ENCODE results near the gene TROAP.

TROAP gene

GRCh38 chr12:49325606-49326005 lies 2.6 kb downstream of the TROAP start:
- in situ Hi-C loops (cut with MboI; ENCODE audit: low sequenced_read_pairs), result no loop called here

GRCh38 chr12:49327368-49327767 lies 4.3 kb downstream of the TROAP start:
- in situ Hi-C loops (cut with MboI; ENCODE audit: low sequenced_read_pairs), result no loop called here

GRCh38 chr12:49327887-49328286 lies 4.8 kb downstream of the TROAP start:
- in situ Hi-C loops (cut with MboI; ENCODE audit: low sequenced_read_pairs), result no loop called here

GRCh38 chr12:49328816-49329215 lies 5.8 kb downstream of the TROAP start:
- in situ Hi-C loops (cut with MboI; ENCODE audit: low sequenced_read_pairs), result no loop called here

GRCh38 chr12:49330032-49330619 lies 7.1 kb downstream of the TROAP start:
- in situ Hi-C loops (cut with MboI; ENCODE audit: low sequenced_read_pairs), result loop anchor here (10.0 kb wide), 1 partner anchor 45 kb away; no protein-coding TSS in a partner anchor

GRCh38 chr12:49330631-49331379 lies 7.8 kb downstream of the TROAP start:
- in situ Hi-C loops (cut with MboI; ENCODE audit: low sequenced_read_pairs), result loop anchor here (10.0 kb wide), 1 partner anchor 46 kb away; no protein-coding TSS in a partner anchor

- in situ Hi-C loops (cut with MboI; ENCODE audit: low sequenced_read_pairs), result loop anchor here (10.0 kb wide), 1 partner anchor 47 kb away; no protein-coding TSS in a partner anchor
These were observed 8.5 kb downstream of the TROAP start for GRCh38 chr12:49331380-49332222.

GRCh38 chr12:49332441-49332861 lies 9.4 kb downstream of the TROAP start:
- in situ Hi-C loops (cut with MboI; ENCODE audit: low sequenced_read_pairs), result loop anchor here (10.0 kb wide), 1 partner anchor 48 kb away; no protein-coding TSS in a partner anchor

- in situ Hi-C loops (cut with MboI; ENCODE audit: low sequenced_read_pairs), result loop anchor here (10.0 kb wide), 1 partner anchor 48 kb away; no protein-coding TSS in a partner anchor
These were observed 9.9 kb downstream of the TROAP start for GRCh38 chr12:49332891-49333371.

- in situ Hi-C loops (cut with MboI; ENCODE audit: low sequenced_read_pairs), result loop anchor here (10.0 kb wide), 1 partner anchor 49 kb away; no protein-coding TSS in a partner anchor
These were observed 10.7 kb downstream of the TROAP start for GRCh38 chr12:49333778-49334177.

- in situ Hi-C loops (cut with MboI; ENCODE audit: low sequenced_read_pairs), result loop anchor here (10.0 kb wide), 1 partner anchor 49 kb away; no protein-coding TSS in a partner anchor
These were observed 11.2 kb downstream of the TROAP start for GRCh38 chr12:49334226-49334625.

- in situ Hi-C loops (cut with MboI; ENCODE audit: low sequenced_read_pairs), result loop anchor here (10.0 kb wide), 1 partner anchor 50 kb away; no protein-coding TSS in a partner anchor
These were observed 11.6 kb downstream of the TROAP start for GRCh38 chr12:49334681-49335080.

- in situ Hi-C loops (cut with MboI; ENCODE audit: low sequenced_read_pairs), result loop anchor here (10.0 kb wide), 1 partner anchor 51 kb away; no protein-coding TSS in a partner anchor
These were observed 12.3 kb downstream of the TROAP start for GRCh38 chr12:49335118-49335954.

- in situ Hi-C loops (cut with MboI; ENCODE audit: low sequenced_read_pairs), result loop anchor here (10.0 kb wide), 1 partner anchor 51 kb away; no protein-coding TSS in a partner anchor
These were observed 13.0 kb downstream of the TROAP start for GRCh38 chr12:49335955-49336644.

- in situ Hi-C loops (cut with MboI; ENCODE audit: low sequenced_read_pairs), result loop anchor here (10.0 kb wide), 1 partner anchor 52 kb away; no protein-coding TSS in a partner anchor
These were observed 13.9 kb downstream of the TROAP start, which contains the start of gene C1QL4 for GRCh38 chr12:49336645-49337584. C1QL4 (minus strand) TSS chr12:49337188; CDS start chr12:49336477, 711 bp downstream.

GRCh38 chr12:49338830-49339463 lies 15.9 kb downstream of the TROAP start:
- in situ Hi-C loops (cut with MboI; ENCODE audit: low sequenced_read_pairs), result loop anchor here (10.0 kb wide), 1 partner anchor 54 kb away; no protein-coding TSS in a partner anchor

- in situ Hi-C loops (cut with MboI; ENCODE audit: low sequenced_read_pairs), result loop anchor here (10.0 kb wide), 1 partner anchor 55 kb away; no protein-coding TSS in a partner anchor
These were observed 16.4 kb downstream of the TROAP start for GRCh38 chr12:49339464-49339861.
